DOHH2 (cell line): ENCODE data around the gene EPS8.

ENCODE experiments used
- CTCF ChIP-seq: fragments of 200-600 bp; sonication (generic); IDR thresholded peaks from one replicate; pipeline ENCODE4 v1.5.1; 2014; ENCODE audit warnings: antibody characterized with exemption, mild to moderate bottlenecking, low read depth, low read length; ENCODE audit not compliant: poor library complexity, severe bottlenecking
- EZH2phosphoT487 ChIP-seq: fragments of 200-600 bp; sonication (generic); IDR thresholded peaks from 2 replicates; pipeline ENCODE4 v1.6.1; 2017; ENCODE audit warnings: borderline replicate concordance, mild to moderate bottlenecking, antibody characterized with exemption, low read length, moderate library complexity, mixed read lengths

- no peak for TF ChIP-seq CTCF
- TF ChIP-seq EZH2phosphoT487, result no peak
These were observed 156.5 kb downstream of the EPS8 start for GRCh38 chr12:15632708-15633107.
